ENCODE data around the gene AQP12A. TPM values are rescaled to one million over a fixed set of nuclear protein-coding genes. Genes with fewer than 3 reads are reported as not detected.
"Not testable (repeated sequence)": the region's sequence is repeated elsewhere in the genome, so short reads cannot be mapped to it uniquely, and the experiment has no call there.

Gene AQP12A
- total RNA-seq, 2 donors from 2014 or later = 29.6 to 130 TPM

DNA sequence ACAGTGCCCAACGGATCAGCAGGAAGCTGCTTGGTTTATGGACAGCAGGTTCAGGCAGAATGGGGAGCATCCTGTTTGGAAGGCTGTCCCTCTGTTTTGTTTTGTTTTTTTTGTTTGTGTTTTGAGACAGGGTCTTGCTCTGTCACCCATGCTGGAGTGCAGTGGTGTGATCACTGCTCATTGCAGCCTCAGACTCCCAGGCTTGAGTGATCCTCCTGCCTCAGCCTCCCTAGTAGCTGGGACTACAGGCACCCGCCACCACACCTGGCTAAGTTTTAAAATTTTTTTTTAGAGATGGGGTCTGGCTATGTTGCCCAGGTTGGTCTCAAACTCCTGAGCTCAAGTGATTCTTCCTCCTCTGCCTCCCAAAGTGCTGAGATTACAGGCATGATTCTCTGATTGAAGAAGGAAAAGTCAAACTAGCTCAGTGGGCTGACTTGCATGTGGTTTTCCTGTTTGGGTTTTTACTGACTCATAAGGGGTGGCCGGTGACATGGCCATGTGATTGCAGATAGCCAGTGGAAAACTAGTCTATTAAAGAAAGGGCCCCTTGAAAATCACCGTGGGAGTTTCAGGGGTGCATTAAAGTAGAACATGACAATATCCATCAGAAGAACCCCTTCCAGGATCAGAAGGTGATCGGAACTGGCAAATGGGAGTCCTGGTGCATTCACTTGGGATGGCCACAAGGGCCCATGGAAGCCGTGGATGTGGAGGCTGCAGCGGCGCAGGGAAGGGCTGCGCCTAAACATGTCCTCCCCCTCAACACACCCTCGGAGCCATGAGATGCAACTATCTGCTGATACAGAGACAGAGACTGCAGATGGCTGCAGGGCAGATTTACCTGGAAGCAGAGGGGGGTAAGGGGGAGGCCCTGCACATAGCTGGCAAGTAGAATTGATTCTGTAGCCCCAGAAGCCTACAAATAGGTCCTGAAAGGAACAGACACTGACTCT, 35.5 kb upstream of the AQP12A start:
- Histone ChIP-seq H3K27ac (no peak overlapping the region), H3K4me1 (no peaks in the 10 kb centered on the region), H3K9me3 (no peaks in the 10 kb centered on the region), H3K27me3 (no peaks in the 10 kb centered on the region), H3K4me3 (no peak overlapping the region), H3K36me3 (replicated peaks in 1 of 2; ENCODE audit: insufficient read depth in 1 of 2, low read depth in 2 of 2) (no peaks in the 10 kb centered on the region)
- TF ChIP-seq, protein P1, sequence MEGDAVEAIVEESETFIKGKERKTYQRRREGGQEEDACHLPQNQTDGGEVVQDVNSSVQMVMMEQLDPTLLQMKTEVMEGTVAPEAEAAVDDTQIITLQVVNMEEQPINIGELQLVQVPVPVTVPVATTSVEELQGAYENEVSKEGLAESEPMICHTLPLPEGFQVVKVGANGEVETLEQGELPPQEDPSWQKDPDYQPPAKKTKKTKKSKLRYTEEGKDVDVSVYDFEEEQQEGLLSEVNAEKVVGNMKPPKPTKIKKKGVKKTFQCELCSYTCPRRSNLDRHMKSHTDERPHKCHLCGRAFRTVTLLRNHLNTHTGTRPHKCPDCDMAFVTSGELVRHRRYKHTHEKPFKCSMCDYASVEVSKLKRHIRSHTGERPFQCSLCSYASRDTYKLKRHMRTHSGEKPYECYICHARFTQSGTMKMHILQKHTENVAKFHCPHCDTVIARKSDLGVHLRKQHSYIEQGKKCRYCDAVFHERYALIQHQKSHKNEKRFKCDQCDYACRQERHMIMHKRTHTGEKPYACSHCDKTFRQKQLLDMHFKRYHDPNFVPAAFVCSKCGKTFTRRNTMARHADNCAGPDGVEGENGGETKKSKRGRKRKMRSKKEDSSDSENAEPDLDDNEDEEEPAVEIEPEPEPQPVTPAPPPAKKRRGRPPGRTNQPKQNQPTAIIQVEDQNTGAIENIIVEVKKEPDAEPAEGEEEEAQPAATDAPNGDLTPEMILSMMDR (IDR thresholded peaks at IDR 0.05) = no peak
- WGBS, 2 donors = 74 to 77% methylated on average over 10 of the region's 10 CpGs
- no peak for ATAC-seq
- no peak for DNase-seq
- intact Hi-C loops (cut with DNase I) = no loop called here

DNA sequence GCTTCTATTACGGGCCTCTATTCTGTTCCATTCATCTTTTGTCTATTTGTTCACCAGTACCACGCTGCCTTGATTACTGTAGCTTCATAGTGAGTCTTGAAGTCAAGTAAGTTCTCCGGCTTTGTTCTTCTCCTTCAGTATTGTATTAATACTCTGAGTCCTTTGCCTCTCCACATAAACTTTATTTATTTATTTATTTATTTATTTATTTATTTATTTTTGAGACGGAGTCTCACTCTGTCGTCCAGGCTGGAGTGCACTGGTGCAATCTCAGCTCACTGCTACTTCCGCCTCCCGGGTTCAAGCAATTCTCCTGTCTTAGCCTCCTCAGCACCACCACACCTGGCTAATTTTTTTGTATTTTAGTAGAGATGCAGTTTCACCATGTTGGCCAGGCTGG, 31.8 kb upstream of the AQP12A start:
- 83 to 85% methylated on average over 7 of the region's 7 CpGs for WGBS, 2 donors
- intact Hi-C loops (cut with DNase I); DNase-seq: not testable (repeated sequence)

DNA sequence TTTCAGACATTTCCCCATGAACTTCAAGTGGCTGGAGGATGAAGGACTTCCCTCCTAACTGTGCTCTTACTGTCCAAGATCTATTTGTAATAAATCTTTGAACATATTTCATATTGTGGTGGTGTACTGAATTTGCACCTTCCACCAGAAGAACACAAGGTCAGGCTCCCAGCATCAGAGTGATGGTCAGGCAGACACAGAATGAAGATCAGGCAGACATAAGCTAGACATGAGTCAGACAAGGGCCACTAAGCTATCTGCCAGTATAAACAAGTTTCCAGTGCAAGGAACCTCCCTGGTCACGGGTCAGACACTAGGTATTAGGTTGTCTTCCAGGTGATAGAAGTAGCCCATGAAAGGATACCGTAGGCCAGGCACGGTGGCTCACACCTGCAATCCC, 29.0 kb upstream of the AQP12A start:
- no peak for ATAC-seq
- no peaks in the 10 kb centered on the region for H3K9me3 ChIP-seq
- no peaks in the 10 kb centered on the region for H3K27me3 ChIP-seq
- DNase-seq = no peak
- no peak for TF ChIP-seq POLR2A (IDR thresholded peaks at IDR 0.05)
- TF ChIP-seq, protein P1 (IDR thresholded peaks at IDR 0.05) = no peak
- no peak overlapping the region for H3K27ac ChIP-seq
- no peak overlapping the region for H3K4me3 ChIP-seq
- H3K4me1 ChIP-seq = no peaks in the 10 kb centered on the region
- 72 to 90% methylated on average over 3 of the region's 3 CpGs for WGBS, 2 donors
- intact Hi-C loops (cut with DNase I) = no loop called here
- no peaks in the 10 kb centered on the region for H3K36me3 ChIP-seq (replicated peaks in 1 of 2; ENCODE audit: insufficient read depth in 1 of 2, low read depth in 2 of 2)

More for the DNA sequence above, 31.8 kb upstream of the AQP12A start:
- H3K27me3 ChIP-seq; H3K4me3 ChIP-seq; H3K4me1 ChIP-seq; H3K36me3 ChIP-seq (replicated peaks in 1 of 2; ENCODE audit: insufficient read depth in 1 of 2, low read depth in 2 of 2); ATAC-seq; H3K27ac ChIP-seq; H3K9me3 ChIP-seq: not testable (repeated sequence)

DNA sequence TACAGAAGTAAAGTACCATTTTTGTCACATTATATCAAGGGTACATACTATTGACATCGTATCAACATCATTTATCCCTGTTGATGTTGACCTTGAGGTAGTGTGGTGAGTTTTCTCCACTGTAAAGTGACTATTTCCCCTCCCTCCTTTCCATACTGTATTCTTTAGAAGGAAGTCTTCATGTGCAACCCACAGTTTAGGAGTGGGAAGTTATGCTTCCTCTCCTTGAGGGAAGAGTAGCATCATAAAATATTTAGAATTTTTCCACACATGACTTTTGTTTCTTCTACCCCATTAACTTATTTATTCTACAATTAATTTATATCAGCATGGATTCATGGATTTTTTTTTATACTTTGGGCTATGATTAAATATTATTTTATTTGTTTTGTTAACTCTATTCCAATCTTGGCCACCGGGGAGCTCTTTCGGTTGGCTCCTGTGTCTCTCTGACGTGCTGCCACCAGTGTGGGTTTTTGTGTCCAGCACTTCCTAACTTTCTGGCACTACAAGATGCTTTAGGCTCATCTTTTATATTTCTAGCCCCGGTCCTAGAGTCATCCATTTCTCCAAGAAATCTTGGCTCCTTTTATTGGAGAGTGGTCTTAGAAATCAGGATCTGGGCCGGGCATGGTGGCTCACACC, 28.0 kb upstream of the AQP12A start:
- H3K27ac ChIP-seq = no peak overlapping the region
- H3K9me3 ChIP-seq = no peaks in the 10 kb centered on the region
- no peaks in the 10 kb centered on the region for H3K27me3 ChIP-seq
- ATAC-seq (no peak), DNase-seq (no peak)
- H3K36me3 ChIP-seq (replicated peaks in 1 of 2; ENCODE audit: insufficient read depth in 1 of 2, low read depth in 2 of 2) = no peaks in the 10 kb centered on the region
- no peaks in the 10 kb centered on the region for H3K4me1 ChIP-seq
- WGBS, 2 donors = 50 to 61% methylated on average over 6 of the region's 6 CpGs
- no peak overlapping the region for H3K4me3 ChIP-seq
- intact Hi-C loops (cut with DNase I) = no loop called here
- TF ChIP-seq, protein P1 (IDR thresholded peaks at IDR 0.05) = no peak
- TF ChIP-seq POLR2A (IDR thresholded peaks at IDR 0.05) = no peak

DNA sequence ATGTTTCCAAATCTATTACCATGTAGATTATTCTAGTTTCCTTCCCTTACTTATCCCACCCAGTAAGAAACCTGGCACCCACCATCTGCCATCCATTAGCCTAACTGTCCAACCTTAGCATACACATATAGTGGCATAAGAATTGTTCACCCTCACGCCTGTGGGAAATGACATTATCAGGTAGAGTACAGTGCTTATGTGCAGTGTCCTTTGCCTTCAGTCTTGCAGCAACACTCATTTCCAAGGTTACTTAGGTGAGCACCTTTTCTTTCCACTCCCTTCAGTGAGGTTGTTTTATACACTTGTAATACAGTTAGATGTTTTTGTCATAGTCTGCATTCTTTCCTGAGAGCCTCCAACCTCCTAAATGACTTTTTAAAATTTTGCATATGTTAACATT, 27.0 kb upstream of the AQP12A start:
- H3K9me3 ChIP-seq = no peaks in the 10 kb centered on the region
- H3K4me1 ChIP-seq = no peaks in the 10 kb centered on the region
- H3K27ac ChIP-seq = no peak overlapping the region
- intact Hi-C loops (cut with DNase I) = no loop called here
- TF ChIP-seq, protein P1 (IDR thresholded peaks at IDR 0.05) = no peak
- TF ChIP-seq POLR2A (IDR thresholded peaks at IDR 0.05) = no peak
- whole genome bisulfite sequencing, 2 donors = 84 to 95% methylated on average over 1 of the region's 1 CpG
- no peak for ATAC-seq
- H3K27me3 ChIP-seq = no peaks in the 10 kb centered on the region
- H3K4me3 ChIP-seq = no peak overlapping the region
- no peak for DNase-seq
- H3K36me3 ChIP-seq (replicated peaks in 1 of 2; ENCODE audit: insufficient read depth in 1 of 2, low read depth in 2 of 2) = no peaks in the 10 kb centered on the region

Data from body of pancreas (tissue), 4 donors.